AG08396 (cell line): Measurements from ENCODE around the gene STAMBP.
"Not testable (repeated sequence)": the region's sequence is repeated elsewhere in the genome, so short reads cannot be mapped to it uniquely, and the experiment has no call there.

Source experiments
- DNase-seq: peaks from one replicate; pipeline ENCODE4 v3.0.0; 2012; ENCODE audit warnings: low spot score, mixed read lengths

Gene STAMBP

DNA sequence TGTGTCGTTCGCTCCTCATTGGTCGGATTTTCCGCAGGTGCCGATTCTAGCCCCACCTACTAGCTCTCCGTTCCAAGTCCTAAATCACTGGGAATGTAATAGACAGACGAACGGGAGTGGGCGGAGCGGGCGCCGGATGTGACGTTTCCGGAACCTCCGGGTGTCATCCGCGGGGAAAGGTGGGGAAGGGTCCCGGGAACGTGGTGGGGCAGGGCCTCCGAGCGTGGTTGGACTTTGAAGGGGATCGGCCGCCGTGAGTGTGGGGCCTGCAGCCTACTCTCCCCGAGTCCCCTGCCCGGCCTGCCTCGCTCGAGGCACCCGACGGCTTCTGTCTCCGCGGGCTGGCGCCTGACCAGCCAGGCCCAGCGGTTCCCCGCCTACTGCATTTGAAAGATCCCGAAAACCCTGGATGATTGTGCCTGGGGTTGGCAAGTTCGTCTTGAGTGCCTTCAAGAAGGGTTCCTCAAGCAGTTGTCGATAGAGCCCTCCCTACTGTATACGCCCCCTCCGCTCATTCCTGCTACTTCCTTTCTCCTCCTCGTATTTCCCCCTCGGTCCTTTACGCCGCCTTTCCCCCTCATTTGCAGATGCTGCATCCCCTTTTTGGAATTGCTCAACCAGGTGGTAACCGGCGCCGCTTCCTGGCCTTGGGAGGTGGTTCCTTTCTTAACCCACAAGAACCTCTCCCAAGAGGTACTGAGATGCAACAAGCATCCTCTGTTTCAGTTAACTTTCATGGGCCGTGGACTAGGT lies at the start of gene STAMBP:
Gene STAMBP (plus strand): TSS at position 144 of the 753 bp plus-strand sequence. CDS start 1,896 bp downstream, outside the sequence.
- peak; percentile 94 for DNase-seq

DNA sequence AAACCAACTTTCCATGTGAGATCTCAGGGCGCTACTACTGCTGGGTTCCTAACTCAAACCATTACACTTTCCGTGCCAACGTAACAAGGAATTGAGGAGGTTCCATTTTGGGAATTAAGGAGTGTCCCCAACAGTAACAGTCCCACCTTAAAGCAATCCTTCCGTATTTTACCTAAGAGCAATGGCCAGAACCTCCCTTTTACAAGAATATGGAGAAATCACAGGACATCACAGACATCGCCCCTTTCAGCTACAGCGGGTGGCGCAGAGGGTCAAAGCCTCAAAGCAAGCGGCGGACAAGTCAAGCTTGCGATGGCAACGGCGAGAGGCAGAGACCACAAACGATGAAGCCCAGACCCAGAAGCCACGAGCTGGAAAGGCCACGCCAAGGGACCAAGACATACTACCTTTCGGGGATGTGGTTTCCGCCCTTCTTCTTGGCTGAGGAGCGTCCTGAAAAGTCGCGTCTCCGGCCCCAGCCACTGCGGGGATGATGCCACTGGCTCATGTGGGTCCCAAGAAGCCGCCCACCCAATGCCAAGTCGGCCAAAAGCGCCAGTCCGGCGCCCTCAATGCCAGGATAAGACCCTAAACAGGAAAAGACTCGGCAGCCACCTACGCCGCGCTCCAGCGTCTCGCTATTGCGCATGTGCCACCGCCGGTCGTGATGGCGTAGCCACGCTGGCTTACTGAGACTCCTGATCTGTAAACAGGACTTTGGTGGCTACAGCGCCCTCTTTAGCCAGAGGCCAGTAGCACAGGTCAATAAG lies 49.1 kb upstream of the STAMBP start, which contains the start of gene DUSP11:
Gene DUSP11 (minus strand): TSS at position 637 of the 770 bp plus-strand sequence. CDS start 129 bp downstream, at position 508.
- peak; percentile 95 for DNase-seq

DNA sequence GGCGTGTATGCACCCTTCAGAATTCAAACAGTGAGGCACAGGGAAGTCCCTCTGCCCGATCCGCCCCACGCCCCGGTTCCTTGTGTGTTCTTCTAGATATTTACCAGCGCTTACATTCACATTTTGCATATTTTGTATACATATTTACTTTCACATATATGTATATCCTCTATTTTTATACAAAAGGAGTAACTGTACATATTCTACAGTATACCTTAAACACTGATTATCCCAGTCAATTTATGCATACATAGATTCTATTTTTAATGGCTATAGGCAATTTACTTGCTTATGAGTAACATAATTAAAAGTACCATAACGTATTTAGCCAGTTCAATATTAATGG lies 48.6 kb upstream of the STAMBP start:
- DNase-seq: no peak

DNA sequence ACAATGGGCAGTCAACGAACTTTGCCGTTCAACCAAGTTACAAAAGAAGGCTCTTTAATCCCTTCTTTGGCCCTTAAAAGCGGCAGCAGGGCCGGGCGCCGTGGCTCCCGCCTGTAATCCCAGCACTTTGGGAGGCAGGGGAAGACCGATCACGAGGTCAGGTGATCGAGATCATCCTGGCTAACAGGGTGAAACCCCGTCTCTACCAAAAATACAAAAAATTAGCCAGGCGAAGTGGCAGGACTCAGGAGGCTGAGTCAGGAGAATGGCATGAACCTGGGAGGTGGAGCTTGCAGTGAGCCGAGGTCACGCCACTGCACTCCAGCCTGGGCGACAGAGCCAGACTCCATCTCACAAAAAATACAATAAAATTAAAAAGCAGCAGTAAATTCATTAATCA lies 45.4 kb upstream of the STAMBP start:
- DNase-seq: not testable (repeated sequence)

DNA sequence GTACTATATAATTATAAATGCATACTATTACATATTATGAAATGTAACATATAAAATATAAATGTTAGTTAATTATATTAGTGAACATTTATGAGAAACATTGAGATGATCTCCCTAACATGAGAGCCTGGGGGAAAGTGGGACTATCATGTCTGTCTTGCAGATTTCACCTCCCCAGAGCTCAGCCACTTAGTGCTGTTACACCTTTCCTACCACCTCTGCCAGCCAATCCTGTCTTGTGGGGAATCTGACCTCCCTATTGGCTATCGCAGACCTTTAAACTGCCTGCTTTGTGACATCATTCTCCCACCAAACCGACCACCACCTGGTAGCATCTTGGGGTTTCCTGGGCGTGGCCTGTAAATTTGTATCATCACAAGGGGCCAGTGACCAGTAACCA lies 44.9 kb upstream of the STAMBP start, which contains the start of gene C2orf78:
Gene C2orf78 (plus strand): TSS at position 301 of the 400 bp plus-strand sequence. CDS start 127 bp downstream, outside the sequence.
- DNase-seq: not testable (repeated sequence)

DNA sequence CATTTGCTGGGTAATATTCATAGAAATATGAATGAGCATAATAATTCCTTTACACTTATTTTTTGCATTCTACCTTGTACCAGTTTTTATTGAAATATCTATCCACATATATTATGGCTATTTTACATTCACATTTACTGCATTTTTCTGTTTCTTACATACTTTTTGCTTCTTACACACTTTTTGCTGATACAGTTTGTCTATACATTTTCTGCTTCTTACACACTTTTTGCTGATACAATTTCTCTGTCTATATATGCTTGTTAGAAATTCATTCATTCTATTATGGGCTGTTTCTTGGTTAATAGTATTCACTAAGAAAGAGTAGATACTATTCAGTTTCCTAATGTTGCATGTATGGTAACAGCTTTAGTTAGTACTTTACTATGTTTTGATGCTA lies 16.9 kb upstream of the STAMBP start:
- no peak for DNase-seq

DNA sequence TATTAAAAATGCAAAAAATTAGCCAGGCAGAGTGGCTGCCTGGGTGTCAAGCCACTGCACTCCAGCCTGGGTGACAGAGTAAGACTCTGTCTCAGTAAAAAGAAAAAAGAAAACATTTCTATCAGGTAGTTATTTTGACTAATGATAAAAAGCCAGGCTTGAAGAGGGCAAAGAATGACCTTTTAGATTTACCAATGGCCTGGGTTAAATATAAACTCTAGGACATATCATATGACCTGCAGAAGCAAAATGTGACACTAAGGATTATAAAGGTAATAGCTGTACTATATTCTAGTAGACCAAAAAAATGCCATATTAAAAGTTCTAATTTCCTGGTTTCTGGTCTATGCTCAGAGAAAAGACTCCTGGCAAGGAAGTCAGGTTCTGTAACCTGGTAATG lies 16.1 kb upstream of the STAMBP start:
- no peak for DNase-seq

DNA sequence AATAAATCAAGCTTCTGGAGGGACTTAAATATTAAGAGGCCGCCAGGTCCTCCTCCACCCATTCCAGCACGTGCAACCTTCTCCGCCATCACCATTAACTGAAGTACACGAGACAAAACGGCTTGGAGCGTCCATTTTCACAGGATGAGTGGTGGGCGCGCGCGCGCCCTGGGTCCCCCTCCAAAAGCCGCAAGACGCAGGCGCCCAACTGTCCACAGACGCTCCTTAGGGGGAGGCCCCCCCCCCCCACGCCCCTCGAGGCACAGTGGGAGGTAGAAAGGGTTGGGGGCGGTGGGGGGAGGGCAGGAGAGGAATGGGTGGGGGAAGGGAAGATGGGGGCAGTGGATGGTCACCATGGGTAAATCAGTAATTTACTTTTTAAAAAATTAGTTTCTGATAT lies 10.5 kb upstream of the STAMBP start:
- DNase-seq: no peak

DNA sequence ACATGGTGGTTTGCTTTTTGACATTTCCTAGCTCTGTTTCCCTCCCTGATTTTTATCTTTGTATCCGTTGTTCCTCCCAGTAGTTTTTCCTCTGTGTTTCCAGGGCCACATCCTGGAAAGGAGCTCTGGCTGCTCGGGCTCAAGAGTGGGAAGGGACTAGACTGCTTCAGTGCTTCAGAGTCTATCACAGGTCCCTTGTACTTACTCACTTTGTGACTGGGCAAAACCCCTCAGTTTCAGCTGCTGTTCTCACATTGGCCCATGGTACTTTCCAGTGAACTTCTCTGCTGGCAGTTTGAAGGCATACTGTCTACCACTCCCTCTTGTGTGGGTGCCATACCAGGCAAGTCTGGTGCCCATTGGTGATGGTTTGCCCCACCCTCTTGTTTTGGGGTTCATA lies 7.5 kb upstream of the STAMBP start:
- no peak for DNase-seq

DNA sequence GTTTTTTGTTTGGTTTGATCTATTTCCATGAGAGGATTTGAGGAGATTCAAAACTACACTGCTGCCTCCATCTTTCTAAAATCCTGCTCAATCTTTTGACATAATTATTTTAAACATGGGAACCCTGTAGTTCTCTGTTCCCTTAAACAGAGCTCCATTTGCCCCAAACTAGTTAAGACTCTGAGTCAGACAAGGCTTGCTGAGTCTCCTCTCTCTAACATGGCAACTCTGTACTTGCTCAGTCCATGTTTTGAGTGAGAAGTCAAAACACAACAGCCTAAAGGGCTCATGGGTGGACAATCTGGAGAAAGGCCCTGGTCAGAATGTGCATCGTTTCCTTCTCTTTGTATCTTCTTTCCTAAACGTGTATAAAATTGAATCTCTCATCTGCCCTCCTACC lies 7.1 kb upstream of the STAMBP start:
- DNase-seq: no peak

DNA sequence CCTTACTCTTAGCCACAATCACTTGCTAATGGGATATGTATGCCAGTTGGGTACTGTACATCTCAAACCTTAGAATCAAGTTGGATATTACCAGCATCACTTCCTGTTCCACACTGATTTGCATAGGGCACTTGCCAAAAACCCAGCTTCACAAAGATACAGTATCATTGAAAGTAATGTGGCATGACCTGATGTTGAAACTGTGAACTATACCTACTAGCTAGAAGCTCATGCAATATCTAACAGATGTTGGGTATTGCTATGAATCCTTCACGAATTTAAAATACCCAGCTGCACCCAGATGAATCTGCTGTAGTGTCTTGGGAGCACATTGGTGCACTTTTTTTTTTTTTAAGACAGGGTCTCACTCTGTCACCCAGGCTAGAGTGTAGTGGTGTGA lies 6.5 kb upstream of the STAMBP start:
- DNase-seq: no peak

DNA sequence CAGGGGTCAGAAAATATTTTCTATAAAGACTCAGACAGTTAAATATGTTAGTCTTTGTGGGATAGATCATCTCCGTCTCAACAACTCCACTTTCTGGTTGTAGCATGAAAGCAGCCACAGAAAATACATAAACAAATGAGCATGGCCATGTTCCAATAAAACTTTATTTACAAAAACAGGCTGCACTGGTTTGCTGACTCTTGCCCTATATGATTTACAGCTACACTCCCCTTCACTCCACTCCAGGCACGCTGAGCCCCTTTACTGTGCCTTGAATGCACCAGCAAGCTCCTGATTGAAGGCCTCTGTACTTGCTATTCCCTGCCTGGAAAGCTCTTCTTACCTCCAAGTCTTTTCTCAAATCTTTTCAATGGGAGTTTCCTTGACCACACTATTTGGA lies 5.8 kb upstream of the STAMBP start:
- DNase-seq: no peak

DNA sequence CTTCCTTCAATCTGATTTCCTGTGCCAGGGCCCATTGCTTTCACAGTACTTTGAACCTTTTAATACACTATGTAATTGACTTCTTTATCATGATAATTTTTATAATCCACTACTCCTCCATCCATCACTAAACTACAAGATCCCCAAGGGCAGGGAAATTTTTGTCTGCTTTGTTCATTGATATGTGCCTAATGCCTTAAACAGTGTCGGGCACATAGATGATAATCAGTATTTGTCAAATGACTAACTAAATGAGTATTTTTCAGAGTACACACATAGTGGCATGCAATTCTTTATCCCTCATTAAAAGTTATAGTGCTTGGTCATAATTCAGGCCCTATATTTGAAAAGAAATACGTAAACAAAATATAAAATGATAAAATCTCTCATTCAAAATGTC lies 5.3 kb upstream of the STAMBP start:
- no peak for DNase-seq

DNA sequence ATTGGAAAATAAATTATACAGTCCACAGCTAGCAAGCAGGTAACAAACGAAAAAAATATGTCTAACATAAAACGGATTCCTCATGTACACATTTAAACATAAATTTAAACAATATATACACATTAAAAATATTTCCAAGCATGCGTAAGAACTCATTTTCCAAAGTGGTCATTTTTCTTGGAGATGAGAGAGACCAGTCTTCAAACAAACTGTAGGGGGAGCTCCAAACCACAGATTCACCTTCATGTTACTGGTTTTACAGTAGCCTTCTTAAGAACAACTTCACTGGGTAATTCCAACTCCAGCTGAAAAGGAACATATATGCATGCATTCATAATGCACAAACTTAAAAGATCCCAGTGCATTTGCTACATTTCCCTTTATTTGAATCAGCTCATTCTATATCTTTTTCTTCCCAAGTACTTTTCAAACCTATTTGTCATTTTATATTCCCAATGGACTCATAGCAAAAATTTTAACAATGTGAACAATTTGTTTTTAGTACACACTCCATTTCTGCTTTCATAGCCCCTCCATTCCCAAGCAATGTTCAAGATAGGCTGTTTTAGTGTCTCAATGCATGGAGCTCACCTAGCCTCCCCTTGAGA lies 4.7 kb upstream of the STAMBP start:
- DNase-seq: peak; percentile 65

DNA sequence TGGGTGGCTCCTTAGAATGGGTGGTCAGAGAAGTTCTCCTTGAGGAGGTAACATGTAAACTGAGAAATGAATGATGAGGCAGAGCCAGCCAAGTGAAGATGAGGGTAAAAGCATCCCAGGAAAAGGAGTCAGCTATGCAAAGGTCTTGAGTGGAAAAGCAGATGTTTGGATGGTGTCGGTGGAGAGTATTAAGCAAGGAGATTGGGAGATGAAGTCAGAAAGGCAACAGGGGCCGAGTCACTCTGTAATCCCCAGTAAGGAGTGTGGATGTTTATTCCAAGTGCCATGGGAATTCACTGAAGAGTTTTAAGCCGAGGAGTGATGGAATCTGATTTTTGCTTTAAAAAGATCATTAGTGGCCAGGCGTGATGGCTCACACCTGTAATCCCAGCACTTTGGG lies 3.4 kb upstream of the STAMBP start:
- DNase-seq: no peak

DNA sequence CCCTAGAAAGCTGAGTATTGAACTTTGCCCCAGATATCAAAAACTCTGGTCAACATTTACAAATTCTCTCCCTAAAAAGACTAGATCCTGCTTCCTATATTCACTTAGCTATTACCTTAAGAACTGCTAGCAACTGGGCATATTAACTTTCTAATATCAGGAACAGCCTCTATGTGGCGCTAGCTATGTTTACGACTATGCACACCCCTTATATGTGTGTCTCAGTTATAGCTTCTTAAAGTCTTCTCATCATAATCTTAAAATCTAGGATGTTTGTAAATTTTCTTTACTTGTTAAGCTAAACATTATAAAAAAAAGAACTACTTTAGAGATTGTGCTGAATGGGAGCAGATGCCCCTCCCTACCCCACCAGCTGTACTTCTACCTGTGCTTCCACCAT lies 1.7 kb upstream of the STAMBP start:
- DNase-seq: peak; percentile 36

DNA sequence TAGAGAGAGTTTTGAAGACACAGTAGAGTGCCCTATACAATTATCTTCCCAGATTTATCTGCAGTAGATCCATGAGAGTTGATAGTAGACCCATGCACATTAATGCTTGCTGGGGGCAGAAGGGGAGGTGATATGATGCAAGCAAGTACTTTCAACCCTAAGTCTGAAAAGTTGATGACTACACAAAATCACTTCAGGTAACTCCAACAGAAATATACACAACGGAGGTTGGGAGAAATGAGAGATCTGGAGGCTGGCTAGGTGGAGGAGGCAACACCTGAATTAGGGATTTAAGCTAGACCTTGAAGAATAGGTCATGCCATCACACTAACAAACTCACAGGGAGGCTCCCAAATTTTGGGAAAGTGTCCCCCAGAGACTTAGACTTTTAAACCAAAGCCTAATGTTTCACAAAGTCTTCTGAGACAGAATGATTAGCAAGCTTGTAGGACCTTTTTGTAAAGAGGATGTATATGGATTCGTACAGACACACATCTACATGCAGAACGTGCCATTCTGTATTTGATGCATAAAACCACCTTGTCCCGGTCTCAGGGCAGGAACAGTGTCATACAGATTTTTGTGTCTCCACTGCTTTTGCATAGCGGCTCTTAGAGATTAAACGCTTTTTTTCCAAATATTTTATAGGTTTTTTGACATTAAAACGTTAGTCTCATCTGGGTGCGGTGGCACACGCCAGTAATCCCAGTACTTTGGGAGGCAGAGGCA lies 937 bp upstream of the STAMBP start:
- DNase-seq: no peak

DNA sequence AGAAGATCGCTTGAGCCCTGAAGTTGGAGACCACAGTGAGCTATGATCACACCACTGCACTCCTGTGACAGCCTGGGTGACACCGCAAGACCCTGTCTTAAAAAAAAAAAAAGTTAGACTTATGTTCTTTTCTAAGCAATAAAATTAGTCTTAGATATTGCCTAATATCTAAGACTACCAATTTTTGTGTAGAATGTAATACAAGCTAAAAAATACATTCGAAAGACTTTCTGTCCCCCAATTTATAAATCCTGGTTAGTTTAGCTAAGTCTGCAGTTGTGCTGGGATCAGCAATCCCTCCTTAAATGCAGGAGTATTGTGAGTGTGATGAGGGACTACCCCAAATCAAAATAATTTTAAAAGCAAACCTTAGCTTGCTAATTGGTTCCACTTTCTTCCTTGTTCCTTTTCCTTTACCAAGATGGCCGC lies 358 bp upstream of the STAMBP start:
- no peak for DNase-seq

DNA sequence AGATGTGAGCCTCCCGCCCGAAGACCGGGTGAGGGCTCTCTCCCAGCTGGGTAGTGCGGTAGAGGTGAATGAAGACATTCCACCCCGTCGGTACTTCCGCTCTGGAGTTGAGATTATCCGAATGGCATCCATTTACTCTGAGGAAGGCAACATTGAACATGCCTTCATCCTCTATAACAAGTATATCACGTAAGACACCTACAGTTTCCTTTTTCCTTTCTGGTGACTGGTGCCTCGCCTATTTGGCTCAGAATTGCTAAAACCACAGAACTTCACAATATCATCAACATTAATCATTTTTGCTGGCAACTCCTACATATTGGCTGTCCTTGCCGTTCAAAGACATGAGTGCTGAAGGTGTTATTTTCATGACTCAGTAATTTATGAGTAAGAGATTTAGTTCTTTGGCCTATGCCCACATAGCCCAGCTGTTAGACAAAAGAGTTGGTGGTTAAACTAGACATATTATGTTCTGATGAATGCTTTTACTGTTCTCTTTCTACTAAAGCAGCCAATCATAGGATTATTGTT lies 2.2 kb downstream of the STAMBP start:
- DNase-seq: peak; percentile 71

DNA sequence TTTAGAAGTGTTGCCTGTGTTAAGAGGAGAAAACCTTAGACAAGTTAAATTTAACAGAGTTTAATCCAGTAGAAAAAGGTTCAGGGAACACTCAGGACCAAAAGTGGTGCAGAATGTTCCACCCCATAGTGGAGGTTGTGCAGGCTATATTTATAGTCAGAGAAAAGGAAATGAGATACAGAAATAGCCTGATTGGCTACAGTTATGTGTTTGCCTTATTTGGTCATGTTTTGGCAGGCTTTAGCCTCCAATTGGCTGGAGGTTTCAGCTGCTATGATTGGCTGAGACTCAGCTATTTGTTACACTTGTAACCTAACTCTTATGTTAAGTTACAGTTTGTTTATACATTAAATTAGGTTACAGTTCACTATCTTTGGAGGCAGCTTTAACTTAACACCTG lies 4.2 kb downstream of the STAMBP start:
- no peak for DNase-seq

DNA sequence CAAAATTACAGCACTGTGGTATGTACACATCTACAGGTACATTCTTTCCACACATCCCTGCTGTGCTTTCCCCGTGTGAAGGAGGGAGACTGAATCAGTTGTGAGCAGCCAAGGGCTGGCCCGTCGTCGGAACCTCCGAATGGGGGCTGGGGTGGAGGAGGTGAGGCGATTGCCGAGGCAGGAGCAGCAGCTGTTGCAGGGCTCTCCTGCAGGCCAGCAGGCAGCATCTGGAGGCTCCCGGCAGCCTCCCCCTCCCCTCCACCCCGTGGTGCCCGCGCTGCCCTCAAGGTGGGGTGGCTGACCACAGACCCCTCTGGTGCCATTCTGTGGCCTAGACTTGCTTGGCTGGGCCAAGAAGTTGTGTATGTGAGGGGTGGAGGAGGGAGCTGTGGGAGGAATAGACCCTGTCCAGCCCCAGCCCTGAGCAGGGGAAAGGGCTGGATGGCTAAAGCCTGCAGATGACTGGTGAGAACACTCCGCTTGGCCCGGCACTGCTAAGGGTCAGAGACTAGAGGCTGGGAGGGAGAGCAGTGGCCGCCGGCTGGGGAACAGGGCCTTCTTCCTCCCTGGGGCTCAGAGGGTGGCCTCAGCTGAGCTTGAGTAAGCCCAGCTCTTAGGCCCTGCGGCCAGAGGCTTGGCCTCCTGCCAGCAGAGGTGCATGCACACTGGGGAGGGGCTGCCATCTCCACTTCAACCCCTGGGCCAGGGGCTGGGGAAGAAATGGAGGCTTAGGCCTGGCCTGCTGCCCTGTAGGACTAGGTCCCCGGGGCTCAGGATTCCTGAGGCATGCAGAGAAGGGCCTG lies 7.6 kb downstream of the STAMBP start:
- DNase-seq: no peak
